ENCODE data around the gene THOC6.
"Not testable (repeated sequence)": the region's sequence is repeated elsewhere in the genome, so short reads cannot be mapped to it uniquely, and the experiment has no call there.

DNA sequence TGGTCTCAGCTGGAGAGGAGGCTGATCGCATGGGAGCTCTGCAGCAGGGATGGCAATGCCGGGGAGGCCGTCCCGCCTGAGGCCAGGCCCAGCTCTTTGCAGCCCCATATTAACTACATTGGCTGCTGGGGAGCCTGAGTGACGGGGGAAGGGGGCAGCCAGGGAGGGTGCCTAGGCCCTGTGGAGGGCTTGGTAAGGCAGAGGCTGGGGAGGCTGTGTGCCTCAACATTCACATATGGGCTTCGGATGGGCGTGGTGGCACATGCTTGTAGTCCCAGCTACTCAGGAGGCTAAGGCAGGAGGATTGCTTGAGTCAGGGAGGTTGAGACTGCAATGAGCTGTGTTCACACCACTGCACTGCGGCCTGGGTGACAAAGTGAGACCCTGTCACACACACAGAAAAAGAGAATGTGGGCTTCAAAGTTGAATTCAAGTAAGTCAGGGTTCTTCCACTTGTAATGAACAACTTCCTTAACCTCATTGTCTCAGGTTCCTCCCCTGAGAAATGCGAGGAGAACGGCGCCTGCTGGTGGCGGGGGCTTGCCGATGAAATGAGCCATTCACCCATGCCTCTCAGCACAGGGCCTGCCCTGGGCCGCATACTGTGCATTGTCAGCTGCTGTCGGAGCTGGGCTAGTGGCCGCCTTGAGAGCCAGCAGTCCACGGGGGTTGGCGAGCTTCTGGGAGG lies 48.9 kb downstream of the THOC6 start:
- not testable (repeated sequence) for TF ChIP-seq CTCF (IDR thresholded peaks at IDR 0.05; ENCODE audit: low read length); EZH2 (optimal IDR thresholded peaks at IDR 0.05; ENCODE audit: low read depth, low read length); EZH2phosphoT487 (IDR thresholded peaks at IDR 0.05; ENCODE audit: low read length)
